Measurements from ENCODE around the gene MORC2.

MORC2 gene

GRCh38 chr22:30885001-30885366 lies 83.6 kb downstream of the MORC2 start:
- no peak for DNase-seq

GRCh38 chr22:30884211-30885000 lies 84.2 kb downstream of the MORC2 start:
- DNase-seq, result no peak

DNA sequence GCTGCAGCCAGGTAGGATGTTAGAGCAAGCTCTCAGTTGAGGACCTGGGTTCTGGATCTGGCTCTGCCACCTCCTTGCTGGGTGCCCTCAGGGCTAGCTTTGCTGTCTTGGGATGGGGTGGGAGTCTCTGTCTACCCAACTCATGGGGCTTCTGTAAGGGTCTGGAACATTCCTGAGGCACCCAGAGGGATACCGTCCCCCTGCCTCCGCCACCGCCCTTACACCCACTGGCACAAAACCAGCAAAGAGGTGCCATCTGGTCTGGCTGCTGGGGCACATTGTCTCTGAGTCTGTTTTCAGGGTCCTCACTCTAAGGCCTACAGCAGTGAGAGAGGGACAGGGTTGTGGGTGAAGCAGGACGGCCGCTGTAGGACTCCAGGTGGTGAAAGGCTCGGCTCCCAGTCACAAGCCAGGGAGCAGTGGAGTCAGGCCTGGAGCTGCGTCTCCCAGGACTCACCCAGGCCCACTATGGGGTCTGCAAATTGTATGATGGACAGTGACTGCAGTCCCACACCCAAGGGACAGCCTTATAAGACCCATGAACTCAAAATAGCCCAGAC lies 84.9 kb downstream of the MORC2 start:
- DNase-seq, result no peak

GRCh38 chr22:30882974-30883533 lies 85.5 kb downstream of the MORC2 start:
- DNase-seq, result no peak

- DNase-seq, result no peak
These were observed 86.3 kb downstream of the MORC2 start for GRCh38 chr22:30882184-30882717.

DNA sequence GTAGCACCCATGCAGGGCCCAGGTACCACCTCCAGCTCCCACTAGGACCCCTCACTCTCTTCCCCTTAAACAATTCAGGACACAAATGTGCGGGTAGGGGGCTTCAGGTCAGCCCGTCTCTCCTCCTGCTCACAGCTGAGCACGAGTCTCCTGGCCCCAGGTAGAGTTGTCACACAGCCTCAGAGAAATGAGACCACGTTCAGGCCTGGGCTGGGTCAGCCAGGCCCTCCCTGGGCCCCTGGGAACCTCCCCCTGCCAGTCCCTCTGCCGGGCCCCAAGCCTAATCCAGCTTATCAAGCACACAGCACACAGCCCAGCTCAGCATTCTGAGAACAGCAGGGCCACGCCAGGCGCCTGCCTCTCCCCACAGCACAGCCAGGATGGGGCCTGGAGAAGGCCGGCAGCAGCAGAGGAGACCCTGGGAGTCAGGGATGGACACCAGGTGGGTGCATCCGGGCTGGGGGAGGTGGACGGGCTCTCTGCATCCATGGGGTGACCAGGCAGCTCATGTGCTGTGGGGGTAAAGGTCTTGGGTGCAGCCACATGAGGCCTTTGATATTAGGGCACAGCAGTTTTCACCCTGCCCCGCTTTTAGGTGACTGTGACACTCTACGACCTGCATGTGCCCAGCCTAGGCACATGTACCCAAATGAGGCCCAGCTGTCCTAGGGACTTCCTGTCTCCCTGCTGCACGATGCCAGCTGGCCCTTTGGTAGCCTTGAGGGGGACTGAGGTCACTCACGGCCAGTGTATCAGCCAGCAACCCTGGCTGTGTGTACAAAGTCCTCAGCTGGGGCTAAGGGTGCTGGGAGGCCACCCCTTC lies 87.0 kb downstream of the MORC2 start:
- DNase-seq, result no peak

DNA sequence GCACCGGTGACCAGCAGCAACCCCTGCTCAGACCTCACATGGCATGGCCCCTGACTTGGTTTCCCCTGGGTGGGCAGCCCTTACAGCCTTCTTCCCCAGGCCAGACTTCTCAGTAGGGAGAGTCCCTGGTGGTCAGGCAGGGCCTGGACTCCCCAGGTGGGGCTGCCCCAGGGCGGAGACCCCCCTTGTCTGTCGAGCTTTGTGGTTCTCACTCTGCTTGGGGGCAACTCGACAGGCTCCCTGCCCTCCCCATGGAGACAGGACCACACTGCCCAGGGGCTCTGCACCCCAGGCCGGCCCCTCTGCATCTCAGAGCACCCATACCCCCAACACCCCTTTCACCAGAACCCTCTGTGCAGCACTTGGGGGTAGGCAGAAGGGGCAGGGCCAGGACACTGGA lies 87.7 kb downstream of the MORC2 start:
- no peak for DNase-seq

DNA sequence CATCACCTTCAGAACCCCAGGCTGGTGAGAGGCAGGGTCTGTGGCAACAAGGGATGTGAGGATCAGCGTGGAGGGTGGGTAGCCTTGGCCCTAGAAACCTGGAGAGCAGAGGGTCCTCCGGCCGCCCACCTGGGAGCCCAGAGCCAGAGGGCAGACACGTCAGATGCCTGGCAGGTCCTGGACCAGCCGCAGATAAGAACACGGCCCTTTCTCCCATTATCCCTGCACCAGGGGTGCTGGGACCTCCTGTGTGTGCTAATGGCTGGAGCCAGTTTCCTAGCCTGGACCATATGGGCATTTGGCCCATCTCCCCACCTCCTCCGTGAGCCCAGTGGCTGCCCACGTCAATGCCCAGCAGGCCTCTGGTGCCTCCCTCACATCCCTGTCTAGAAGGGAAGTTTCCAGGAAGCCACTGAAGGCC lies 88.4 kb downstream of the MORC2 start:
- DNase-seq, result no peak

GRCh38 chr22:30879415-30879797 lies 89.2 kb downstream of the MORC2 start:
- DNase-seq, result no peak

- no peak for DNase-seq
These were observed 89.8 kb downstream of the MORC2 start for GRCh38 chr22:30878516-30879414.

- no peak for DNase-seq
These were observed 90.7 kb downstream of the MORC2 start for GRCh38 chr22:30877662-30878515.

GRCh38 chr22:30876915-30877553 lies 91.5 kb downstream of the MORC2 start:
- DNase-seq, result no peak

DNA sequence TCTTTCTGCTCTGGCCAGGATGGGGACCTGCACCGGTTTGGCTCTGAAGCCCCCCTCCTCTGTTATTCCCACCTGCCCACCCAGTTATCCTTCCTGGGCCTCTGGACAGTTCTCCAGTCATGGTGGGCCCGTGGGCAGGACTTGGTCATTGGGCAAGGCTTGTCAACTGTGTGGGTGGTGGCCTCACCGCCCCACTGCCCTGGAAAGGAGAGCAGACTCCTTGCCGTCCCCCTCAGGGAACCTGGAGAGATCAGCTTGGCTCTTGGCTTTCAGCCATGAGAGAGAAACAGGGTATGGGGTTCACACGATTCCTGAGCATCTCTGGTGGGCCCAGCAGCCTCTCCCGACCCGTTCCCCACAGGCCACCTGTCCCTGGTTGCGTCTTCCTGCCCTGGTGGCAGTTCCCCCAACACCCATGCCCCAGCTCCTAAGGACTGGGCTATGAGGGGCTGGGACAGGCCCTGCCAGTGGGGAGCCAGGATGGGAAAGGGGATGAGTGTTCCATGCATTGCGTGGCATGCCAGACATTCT lies 92.3 kb downstream of the MORC2 start:
- DNase-seq, result no peak

GRCh38 chr22:30875481-30876215 lies 92.9 kb downstream of the MORC2 start:
- no peak for DNase-seq

Measured in stimulated activated naive CD4-positive, alpha-beta T cell treated with Interleukin-2 at 50 U/mL for 16 hours (primary cell).